ENCODE results near the gene HS3ST3A1. TPM values are rescaled to one million over a fixed set of nuclear protein-coding genes. Genes with fewer than 3 reads are reported as not detected.

The HS3ST3A1 gene
- total RNA-seq, 2 experiments from 2014 or later, result 0.22 to 1.2 TPM

DNA sequence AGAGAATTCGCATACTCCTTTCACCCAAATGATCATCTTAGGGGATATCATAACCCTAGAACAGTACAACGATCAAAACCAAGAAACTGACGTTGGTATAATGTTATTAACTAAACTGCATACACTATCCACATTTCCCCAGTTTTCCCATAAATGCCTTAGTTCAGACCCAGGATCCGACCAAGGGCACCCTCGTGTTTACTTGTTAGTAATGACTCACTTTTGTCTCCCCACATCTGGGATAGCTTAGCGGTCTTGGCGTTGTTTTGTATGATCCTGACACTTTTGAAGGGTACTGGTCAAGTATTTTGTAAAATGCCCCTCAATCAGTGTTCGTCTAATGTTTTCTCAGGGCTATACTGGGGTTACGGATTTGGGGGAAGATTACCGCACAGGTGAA is 8.0 kb downstream of the HS3ST3A1 start:
- ChIA-PET POLR2A (no interaction called here), CTCF (interaction anchor here (0.7 to 1.0 kb wide), 3 partner anchors 340 to 1191 kb away, joined by 3 to 5 read pairs (median 3); no protein-coding TSS in a partner anchor)
- no peak for TF ChIP-seq CTCF (IDR thresholded peaks at IDR 0.05)
- Histone ChIP-seq H3K36me3 (ENCODE audit: insufficient read depth, low read length) (no peaks in the 10 kb centered on the region), H3K4me3 (ENCODE audit: low read length) (no peak overlapping the region), H3K4me1 (ENCODE audit: insufficient read depth, low read length) (no peaks in the 10 kb centered on the region), H3K27me3 (ENCODE audit: control insufficient read depth in 1 of 2, insufficient read depth in 2 of 2, low read length in 2 of 2) (peaks cover 3 to 9% of the 10 kb centered on the region in 2 experiments), H3K27ac (ENCODE audit: low read depth in 1 of 2, low read length in 2 of 2) (no peak overlapping the region), H3K9me3 (ENCODE audit: control insufficient read depth in 1 of 2, insufficient read depth in 1 of 2, low read length in 2 of 2) (no peaks in the 10 kb centered on the region)
- Mint-ChIP-seq H3K4me3 (no peak overlapping the region), H3K4me1 (ENCODE audit: low read depth) (peaks cover 5% of the 10 kb centered on the region), H3K36me3 (ENCODE audit: low read depth) (no peaks in the 10 kb centered on the region), H3K9me3 (no peaks in the 10 kb centered on the region), H3K27me3 (peaks cover 27% of the 10 kb centered on the region), H3K27ac (no peak overlapping the region)
- intact Hi-C loops (cut with DNase I, micrococcal nuclease), result loop anchor here (1.0 to 10.0 kb wide), 4 partner anchors 559 to 1333 kb away; no protein-coding TSS in a partner anchor
- ATAC-seq (ENCODE audit: poor library complexity) (no peak), DNase-seq (no peak)

DNA sequence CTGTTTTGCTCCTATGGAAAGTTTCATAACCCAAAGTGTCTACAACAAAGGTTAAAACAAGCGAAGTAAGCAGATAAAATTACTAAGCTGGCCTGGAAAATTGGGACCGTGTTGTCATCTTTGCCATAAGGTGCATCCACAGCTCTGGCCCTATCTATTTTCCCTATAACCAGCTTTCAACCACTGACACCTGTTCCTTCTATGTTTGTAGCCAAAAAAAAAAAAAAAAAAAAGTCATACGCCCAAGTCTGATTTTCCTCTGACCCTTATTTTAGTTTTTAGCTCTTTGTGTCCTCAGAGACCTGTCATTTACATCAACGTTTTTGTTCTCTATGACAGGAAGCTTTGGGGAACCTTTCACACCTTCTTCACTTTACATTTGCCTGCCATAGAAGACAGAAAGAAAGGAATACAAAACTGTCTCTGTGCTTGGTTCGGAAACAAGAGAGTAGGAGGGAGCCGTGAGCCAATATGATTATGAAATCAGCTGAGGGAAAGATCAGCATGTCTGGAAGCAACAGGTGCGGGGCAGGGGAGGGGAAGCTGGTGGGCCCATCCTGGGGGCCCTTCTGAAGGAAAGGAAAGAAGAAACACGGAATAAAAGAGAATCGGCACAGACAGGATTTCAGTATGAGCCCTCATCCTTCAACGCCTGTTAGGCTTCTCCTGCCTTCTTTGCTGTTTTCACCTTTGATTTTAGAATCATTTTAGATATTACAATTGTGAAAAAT is 8.5 kb downstream of the HS3ST3A1 start:
- Mint-ChIP-seq H3K9me3 (no peaks in the 10 kb centered on the region), H3K4me1 (ENCODE audit: low read depth) (peaks cover 5% of the 10 kb centered on the region), H3K4me3 (no peak overlapping the region), H3K36me3 (ENCODE audit: low read depth) (no peaks in the 10 kb centered on the region), H3K27me3 (peaks cover 24% of the 10 kb centered on the region), H3K27ac (no peak overlapping the region)
- H3K4me1 ChIP-seq (ENCODE audit: insufficient read depth, low read length), result no peaks in the 10 kb centered on the region
- intact Hi-C loops (cut with DNase I, micrococcal nuclease), result loop anchor here (5.0 to 10.0 kb wide), 3 partner anchors 558 to 659 kb away; no protein-coding TSS in a partner anchor
- no peak for TF ChIP-seq CTCF (IDR thresholded peaks at IDR 0.05)
- H3K36me3 ChIP-seq (ENCODE audit: insufficient read depth, low read length), result no peaks in the 10 kb centered on the region
- ChIA-PET CTCF (interaction anchor here (0.6 to 1.0 kb wide), 4 partner anchors 12 to 1192 kb away, joined by 3 to 5 read pairs (median 3); no protein-coding TSS in a partner anchor), POLR2A (no interaction called here)
- DNase-seq (no peak), ATAC-seq (ENCODE audit: poor library complexity) (no peak)
- H3K27me3 ChIP-seq (ENCODE audit: control insufficient read depth in 1 of 2, insufficient read depth in 2 of 2, low read length in 2 of 2), result peaks cover 0 to 4% of the 10 kb centered on the region in 2 experiments
- no peaks in the 10 kb centered on the region for H3K9me3 ChIP-seq (ENCODE audit: control insufficient read depth in 1 of 2, insufficient read depth in 1 of 2, low read length in 2 of 2)
- H3K27ac ChIP-seq (ENCODE audit: low read depth in 1 of 2, low read length in 2 of 2), result no peak overlapping the region
- no peak overlapping the region for H3K4me3 ChIP-seq (ENCODE audit: low read length)

DNA sequence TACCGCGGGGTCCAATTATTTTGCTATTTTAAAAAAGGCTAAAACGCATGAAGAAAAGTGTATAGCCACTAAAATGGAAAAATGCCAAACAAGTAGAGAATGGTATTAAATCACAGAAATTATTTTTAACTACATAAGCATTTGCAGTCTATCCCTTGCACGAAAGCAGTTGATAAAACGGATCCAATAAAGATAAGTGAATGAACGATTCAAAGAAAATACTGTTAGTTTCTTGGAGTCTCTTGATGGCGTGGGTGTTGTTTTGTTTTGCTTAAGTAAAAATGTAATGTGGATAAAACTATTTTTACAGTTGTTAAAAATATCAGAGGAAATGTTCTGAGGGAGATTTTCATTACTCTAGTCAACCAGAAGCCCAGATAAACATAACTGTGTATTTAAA is 9.3 kb downstream of the HS3ST3A1 start:
- Histone ChIP-seq H3K4me3 (ENCODE audit: low read length) (no peak overlapping the region), H3K36me3 (ENCODE audit: insufficient read depth, low read length) (no peaks in the 10 kb centered on the region), H3K27ac (ENCODE audit: low read depth in 1 of 2, low read length in 2 of 2) (no peak overlapping the region), H3K4me1 (ENCODE audit: insufficient read depth, low read length) (no peaks in the 10 kb centered on the region), H3K9me3 (ENCODE audit: control insufficient read depth in 1 of 2, insufficient read depth in 1 of 2, low read length in 2 of 2) (no peaks in the 10 kb centered on the region), H3K27me3 (ENCODE audit: control insufficient read depth in 1 of 2, insufficient read depth in 2 of 2, low read length in 2 of 2) (no peaks in the 10 kb centered on the region)
- POLR2A ChIA-PET, result no interaction called here
- CTCF ChIA-PET, result interaction anchor here (0.7 kb wide), 1 partner anchor 11 kb away, joined by 3 read pairs; no protein-coding TSS in a partner anchor
- DNase-seq, result no peak
- intact Hi-C loops (cut with DNase I, micrococcal nuclease), result loop anchor here (5.0 to 10.0 kb wide), 3 partner anchors 558 to 660 kb away; no protein-coding TSS in a partner anchor
- Mint-ChIP-seq H3K27ac (no peak overlapping the region), H3K36me3 (ENCODE audit: low read depth) (no peaks in the 10 kb centered on the region), H3K4me1 (ENCODE audit: low read depth) (peaks cover 5% of the 10 kb centered on the region), H3K4me3 (no peak overlapping the region), H3K27me3 (peaks cover 18% of the 10 kb centered on the region), H3K9me3 (no peaks in the 10 kb centered on the region)
- no peak for TF ChIP-seq CTCF (IDR thresholded peaks at IDR 0.05)
- no peak for ATAC-seq (ENCODE audit: poor library complexity)
